B cell (primary cell): ENCODE results near the gene SGCA. TPM values are rescaled to one million over a fixed set of nuclear protein-coding genes. Genes with fewer than 3 reads are reported as not detected.

Source experiments
- ATAC-seq: fragments of 200-7000 bp; cut with Tn5 transposase; one replicate; pipeline ENCODE4 v1.10.0; 2021; ENCODE audit warnings: low read depth, mild to moderate bottlenecking, moderate number of reproducible peaks, moderate library complexity
- CTCF ChIA-PET: fragments of 350-600 bp; sonication (Branson Sonifier 250); formaldehyde crosslinking; loops from one replicate; lab custom pipeline; 2021; ENCODE audit warnings: antibody characterized with exemption, inconsistent platforms; lab: Charles Lee
- POLR2A ChIA-PET: fragments of 350-600 bp; sonication (Branson Sonifier 250); formaldehyde crosslinking; loops from one replicate; lab custom pipeline; 2021; ENCODE audit warnings: antibody characterized with exemption; lab: Charles Lee
- DNase-seq: peaks from one replicate; pipeline ENCODE4 v3.0.0; 2013
- H2AFZ ChIP-seq: 2 replicates; pipeline ENCODE4 v1.6.1; 2012; ENCODE audit warnings: mild to moderate bottlenecking, low read depth, low read length; ENCODE audit not compliant: insufficient read depth, poor library complexity, severe bottlenecking
- H3K27ac ChIP-seq, 2 donors: 1 replicate in 1 of 2; 2 replicates in 1 of 2; pipeline ENCODE4 v1.5.1; 2012 to 2013; ENCODE audit warnings: low read length in 2 of 2, mild to moderate bottlenecking in 2 of 2, moderate library complexity in 1 of 2
- H3K27me3 ChIP-seq, 4 experiments: fragments of 200-600 bp in 1 of 4; sonication (generic) in 1 of 4; replicated peaks in 1 of 4; 1 replicate in 2 of 4; 2 replicates in 2 of 4; pipeline versions ENCODE4 v1.6.1 to v1.7.0; 2013 to 2016; ENCODE audit warnings: low read length in 3 of 4, mild to moderate bottlenecking in 2 of 4, mixed read lengths in 1 of 4, moderate library complexity in 1 of 4; ENCODE audit not compliant: insufficient read depth in 4 of 4, control insufficient read depth in 3 of 4; ENCODE audit errors: control extremely low read depth in 1 of 4
- H3K36me3 ChIP-seq, 2 experiments: replicated peaks in 1 of 2; 1 replicate in 1 of 2; 2 replicates in 1 of 2; pipeline versions ENCODE4 v1.6.1 to v1.7.1; 2013; ENCODE audit warnings: low read length in 1 of 2; ENCODE audit not compliant: insufficient read depth in 2 of 2, control insufficient read depth in 1 of 2; ENCODE audit errors: control extremely low read depth in 1 of 2, extremely low read depth in 1 of 2
- H3K4me1 ChIP-seq, 2 donors: fragments of 200-600 bp in 1 of 2; sonication (generic) in 1 of 2; 1 replicate in 1 of 2; 2 replicates in 1 of 2; pipeline versions ENCODE4 v1.5.1 to v1.6.1; 2013 to 2017; ENCODE audit warnings: low read length in 2 of 2; ENCODE audit not compliant: control insufficient read depth in 2 of 2, insufficient read depth in 2 of 2
- H3K4me2 ChIP-seq: replicated peaks from 2 replicates; pipeline ENCODE3; 2012; ENCODE audit warnings: mild to moderate bottlenecking, low read depth, low read length; ENCODE audit not compliant: poor library complexity, severe bottlenecking
- H3K4me3 ChIP-seq, 5 experiments: fragments of 200-600 bp in 1 of 5; sonication (generic) in 1 of 5; 1 replicate in 3 of 5; 2 replicates in 2 of 5; pipeline versions ENCODE4 v1.5.1 to v1.7.0; 2011 to 2016; ENCODE audit warnings: low read length in 4 of 5, mild to moderate bottlenecking in 4 of 5, low read depth in 2 of 5, control low read depth in 1 of 5, moderate library complexity in 1 of 5; ENCODE audit not compliant: insufficient read depth in 1 of 5; ENCODE audit errors: control extremely low read depth in 1 of 5, extremely low read depth in 1 of 5
- H3K79me2 ChIP-seq: fragments of 200-600 bp; sonication (generic); one replicate; pipeline ENCODE4 v1.6.0; 2016; ENCODE audit warnings: low read length; ENCODE audit not compliant: control insufficient read depth, insufficient read depth
- H3K9ac ChIP-seq: fragments of 200-600 bp; sonication (generic); 2 replicates; pipeline ENCODE4 v1.6.1; 2017; ENCODE audit warnings: mild to moderate bottlenecking, low read length, moderate library complexity
- H3K9me3 ChIP-seq, 3 donors: one replicate each; pipeline versions ENCODE4 v1.6.1 to v1.7.1; 2013; ENCODE audit warnings: low read length in 2 of 3; ENCODE audit not compliant: control insufficient read depth in 2 of 3, insufficient read depth in 1 of 3; ENCODE audit errors: control extremely low read depth in 1 of 3
- H4K20me1 ChIP-seq: 2 replicates; pipeline ENCODE4 v1.6.0; 2012; ENCODE audit warnings: mild to moderate bottlenecking, low read length; ENCODE audit not compliant: insufficient read depth, control insufficient read depth, poor library complexity, severe bottlenecking
- H3K27ac Mint-ChIP-seq: one replicate; pipeline ENCODE4 v1.8.0; 2021; ENCODE audit warnings: mixed read lengths
- H3K27me3 Mint-ChIP-seq: one replicate; pipeline ENCODE4 v1.8.0; 2021; ENCODE audit warnings: mixed read lengths
- H3K4me1 Mint-ChIP-seq: one replicate; pipeline ENCODE4 v1.8.0; 2021; ENCODE audit warnings: mixed read lengths
- H3K4me3 Mint-ChIP-seq: one replicate; pipeline ENCODE4 v1.8.0; 2021; ENCODE audit warnings: mixed read lengths
- H3K9me3 Mint-ChIP-seq: one replicate; pipeline ENCODE4 v1.8.0; 2022; ENCODE audit warnings: mixed read lengths; ENCODE audit not compliant: insufficient read depth
- CTCF ChIP-seq: fragments of 200-600 bp; IDR thresholded peaks from one replicate; pipeline ENCODE4 v1.8.0; 2022; ENCODE audit warnings: antibody characterized with exemption, mild to moderate bottlenecking
- EZH2 ChIP-seq: IDR thresholded peaks from 2 replicates; pipeline ENCODE4 v1.6.1; 2012; ENCODE audit warnings: borderline replicate concordance, low read depth, mild to moderate bottlenecking, moderate library complexity, low read length; ENCODE audit not compliant: insufficient read depth, poor library complexity, severe bottlenecking
- WGBS: methylation state at CpG from one replicate; pipeline ENCODE4 v1.1.5; 2013; ENCODE audit warnings: missing lambda C conversion rate; ENCODE audit not compliant: insufficient coverage; 5-methylcytosine and 5-hydroxymethylcytosine counted together
- intact Hi-C: fragments of 100-400 bp; cut with micrococcal nuclease; formaldehyde crosslinking; loops from one replicate; pipeline ENCODE4 v1.10.0; 2022
- polyA plus RNA-seq: library from polyadenylated mRNA; depleted of rRNA; stranded (reverse); fragments of >200 nt; gene quantifications from 2 replicates; pipeline ENCODE4 v1.2.3, GENCODE V29; 2012
- total RNA-seq, 2 donors: library from RNA; stranded (reverse); fragments of 120-200 nt in 1 of 2; gene quantifications; 1 replicate in 1 of 2; 2 replicates in 1 of 2; pipeline versions ENCODE4 v1.2.3 to v1.2.4, GENCODE V29; 2013 to 2022

Gene SGCA
- total and polyA plus RNA-seq, 2 donors (not counting 1 experiment from before 2014, with no cell fraction given) = 4.4 to 4.5 TPM

GRCh38 chr17:50219342-50219741 lies 53.5 kb downstream of the SGCA start:
- intact Hi-C loops = no loop called here
- H4K20me1 ChIP-seq = no peaks in the 10 kb centered on the region
- no peak for ATAC-seq
- peaks cover 0 to 4% (median 0%) of the 10 kb centered on the region in 4 experiments for H3K27me3 ChIP-seq
- no peak overlapping the region for H3K9ac ChIP-seq
- H3K9me3 Mint-ChIP-seq = peaks cover under 1% of the 10 kb centered on the region
- no peaks in the 10 kb centered on the region for H3K9me3 ChIP-seq
- no peak overlapping the region for H3K4me3 Mint-ChIP-seq
- no peak for TF ChIP-seq EZH2
- TF ChIP-seq CTCF = no peak
- DNase-seq = no peak
- H3K27ac Mint-ChIP-seq = no peak overlapping the region
- POLR2A ChIA-PET = interaction anchor here (0.5 kb wide), 1 partner anchor 477 kb away, joined by 4 read pairs; no protein-coding TSS in a partner anchor
- H3K4me2 ChIP-seq = no peak overlapping the region
- H3K4me1 Mint-ChIP-seq = no peaks in the 10 kb centered on the region
- no peaks in the 10 kb centered on the region for H3K79me2 ChIP-seq
- no peaks in the 10 kb centered on the region for H3K4me1 ChIP-seq
- H3K27me3 Mint-ChIP-seq = peaks cover 5% of the 10 kb centered on the region
- CTCF ChIA-PET = interaction anchor here (1.0 to 1.3 kb wide), 2 partner anchors 17 to 19 kb away, joined by 3 read pairs; no protein-coding TSS in a partner anchor
- WGBS = 86% methylated on average over 2 of the region's 5 CpGs
- no peak overlapping the region for H3K27ac ChIP-seq
- H3K4me3 ChIP-seq = no peak overlapping the region
- H2AFZ ChIP-seq = no peak overlapping the region
- H3K36me3 ChIP-seq = no peaks in the 10 kb centered on the region

GRCh38 chr17:50219939-50220465 lies 54.2 kb downstream of the SGCA start:
- Histone ChIP-seq H3K9me3 (peaks cover 0 to under 1% (median 0%) of the 10 kb centered on the region in 3 donors), H3K9ac (no peak overlapping the region), H3K79me2 (no peaks in the 10 kb centered on the region), H3K27me3 (no peaks in the 10 kb centered on the region), H2AFZ (no peak overlapping the region), H3K27ac (no peak overlapping the region), H3K36me3 (no peaks in the 10 kb centered on the region), H3K4me1 (no peaks in the 10 kb centered on the region), H3K4me3 (no peak overlapping the region), H4K20me1 (no peaks in the 10 kb centered on the region), H3K4me2 (no peak overlapping the region)
- no peak for DNase-seq
- intact Hi-C loops = no loop called here
- 95% methylated on average over 4 of the region's 4 CpGs for WGBS
- ChIA-PET POLR2A (interaction anchor here (0.5 kb wide), 1 partner anchor 476 kb away, joined by 4 read pairs; no protein-coding TSS in a partner anchor), CTCF (interaction anchor here (1.0 kb wide), 1 partner anchor 20 kb away, joined by 3 read pairs; no protein-coding TSS in a partner anchor)
- Mint-ChIP-seq H3K9me3 (peaks cover 4% of the 10 kb centered on the region), H3K27me3 (peaks cover 5% of the 10 kb centered on the region), H3K27ac (no peak overlapping the region), H3K4me1 (no peaks in the 10 kb centered on the region), H3K4me3 (no peak overlapping the region)
- TF ChIP-seq CTCF (no peak), EZH2 (no peak)
- no peak for ATAC-seq
